ENCODE results near the gene MAPK8IP3.

- TF ChIP-seq EZH2phosphoT487 (IDR thresholded peaks at IDR 0.05; ENCODE audit: borderline replicate concordance) (no peak), CTCF (conservative IDR thresholded peaks at IDR 0.05; ENCODE audit: low read length) (no peak)
Observed at GRCh38 chr16:1732071-1732470, 26.1 kb downstream of the MAPK8IP3 start.

Measured in Loucy (cell line).